SH-SY5Y (cell line): Measurements from ENCODE around the gene SYNGR3.

ENCODE experiments used
- GATA2 ChIP-seq: IDR thresholded peaks from 2 replicates; pipeline ENCODE4 v1.6.1; 2011; ENCODE audit warnings: mild to moderate bottlenecking, low read depth, low read length
- GATA3 ChIP-seq: IDR thresholded peaks from 2 replicates; pipeline ENCODE4 v1.6.1; 2011; ENCODE audit warnings: low read depth, mild to moderate bottlenecking, low read length, moderate library complexity

- TF ChIP-seq GATA2 (no peak), GATA3 (no peak)
Measured at GRCh38 chr16:2031081-2031577, 41.4 kb downstream of the SYNGR3 start.
